Stimulated activated CD4-positive, alpha-beta T cell treated with anti-CD3 and anti-CD28 coated beads, TNF-alpha, amount 100 ng/mL, for 48 hours (primary cell): ENCODE measurements around the gene COX7A1.
"Not testable (repeated sequence)": the region's sequence is repeated elsewhere in the genome, so short reads cannot be mapped to it uniquely, and the experiment has no call there.

Experiments
- DNase-seq, 3 donors: peaks; one replicate each; pipeline ENCODE4 v3.0.0-alpha.2; 2020; ENCODE audit warnings: low read depth in 3 of 3

Gene COX7A1

GRCh38 chr19:36152352-36153091 lies at the start of gene COX7A1:
Gene COX7A1, minus strand, starts transcription at chr19:36152447. Its CDS starts 40 bp downstream, at chr19:36152407.
- DNase-seq, result no peak

DNA sequence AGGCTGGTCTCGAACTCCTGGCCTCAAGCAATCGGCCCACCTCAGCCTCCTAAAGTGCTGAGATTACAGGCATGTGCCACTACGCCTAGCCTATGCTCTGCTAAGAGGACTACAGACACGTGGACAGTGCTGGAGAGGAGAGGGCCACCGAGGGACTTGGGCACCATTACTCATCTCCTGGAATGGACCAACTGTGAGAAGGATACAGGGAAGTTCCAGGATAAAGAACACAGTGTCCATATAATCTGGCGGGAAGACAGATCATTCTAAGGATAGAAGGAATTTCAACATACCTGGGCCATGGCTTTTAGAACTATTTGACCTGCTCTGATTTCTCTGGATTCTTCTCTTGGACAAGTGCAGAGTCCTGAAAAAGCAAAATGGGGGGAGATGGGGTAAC lies 49.4 kb upstream of the COX7A1 start:
- no peak for DNase-seq

- DNase-seq, result no peak
Measured at GRCh38 chr19:36198119-36198518, 45.9 kb upstream of the COX7A1 start.

DNA sequence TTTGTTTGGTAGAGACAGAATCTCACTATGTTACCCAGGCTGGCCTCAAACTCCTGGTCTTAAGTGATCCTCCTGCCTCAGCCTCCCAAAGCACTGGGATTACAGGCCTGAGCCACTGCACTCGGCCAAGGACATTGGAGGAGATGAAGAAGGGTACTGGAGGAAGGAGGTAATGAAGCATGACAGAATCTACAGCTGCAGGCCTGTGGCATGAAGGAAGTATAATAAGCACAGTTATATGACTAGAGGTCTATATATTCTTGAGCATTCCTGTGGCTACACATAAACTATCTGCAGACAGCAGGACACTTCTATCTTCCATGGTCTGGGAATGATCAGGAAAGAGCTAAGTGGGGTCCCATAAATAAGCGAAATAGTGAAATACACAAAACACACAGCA lies 44.0 kb upstream of the COX7A1 start:
- no peak for DNase-seq

DNA sequence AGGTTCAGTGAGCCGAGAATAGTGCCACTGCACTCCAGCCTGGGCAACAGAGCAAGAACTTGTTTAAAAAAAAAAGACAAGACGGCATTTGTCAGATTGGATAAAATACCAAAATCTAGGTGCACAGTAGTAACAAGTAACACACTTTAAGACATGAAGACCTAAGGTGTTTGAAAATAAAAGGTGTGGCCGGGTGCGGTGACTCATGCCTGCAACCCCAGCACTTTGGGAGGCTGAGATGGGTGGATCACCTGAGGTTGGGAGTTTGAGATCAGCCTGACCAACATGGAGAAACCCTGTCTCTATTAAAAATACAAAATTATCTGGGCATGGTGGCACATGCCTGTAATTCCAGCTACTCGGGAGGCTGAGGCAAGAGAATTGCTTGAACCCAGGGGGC lies 34.5 kb upstream of the COX7A1 start:
- not testable (repeated sequence) for DNase-seq

DNA sequence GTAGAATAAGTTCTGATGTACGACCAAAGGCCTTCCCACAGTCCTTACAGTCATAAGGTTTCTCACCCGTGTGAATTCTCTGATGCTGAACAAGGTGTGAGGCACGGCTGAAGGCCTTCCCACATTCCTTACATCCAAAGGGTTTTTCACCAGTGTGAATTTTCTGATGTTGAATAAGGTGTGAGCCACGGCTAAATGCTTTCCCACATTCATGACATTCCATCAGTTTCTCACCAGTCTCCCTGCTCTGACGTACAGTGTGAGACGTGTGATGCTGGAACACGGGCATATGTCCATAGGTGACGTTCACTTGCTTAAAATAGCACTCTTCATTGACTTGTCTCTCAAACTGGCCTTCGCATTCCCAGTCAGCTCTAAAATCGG lies 31.0 kb upstream of the COX7A1 start:
- no peak for DNase-seq

DNA sequence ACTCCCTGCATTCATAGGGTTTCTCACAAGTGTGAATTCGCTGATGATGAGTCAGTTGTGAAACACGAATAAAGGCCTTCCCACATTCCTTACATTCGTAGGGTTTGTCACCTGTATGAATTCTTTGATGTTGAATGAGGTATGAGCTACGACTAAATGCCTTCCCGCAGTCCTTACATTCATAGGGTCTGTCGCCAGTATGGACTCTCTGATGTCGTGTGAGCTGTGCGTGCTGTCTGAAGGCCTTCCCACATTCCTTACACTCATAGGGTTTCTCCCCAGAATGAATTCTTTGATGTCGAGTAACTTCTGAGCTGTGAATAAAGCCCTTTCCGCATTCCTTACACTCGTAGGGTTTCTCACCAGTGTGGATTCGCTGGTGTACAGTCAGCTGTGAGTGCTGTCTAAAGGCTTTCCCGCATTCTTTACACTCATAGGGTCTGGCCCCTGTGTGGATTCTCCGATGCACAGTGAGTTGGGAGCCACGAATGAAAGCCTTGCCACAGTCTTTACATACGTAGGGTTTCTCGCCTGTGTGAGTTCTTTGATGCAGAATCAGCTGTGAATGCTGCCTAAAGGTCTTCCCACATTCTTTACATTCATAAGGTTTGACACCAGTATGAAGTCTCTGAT lies 30.5 kb upstream of the COX7A1 start:
- no peak for DNase-seq

DNA sequence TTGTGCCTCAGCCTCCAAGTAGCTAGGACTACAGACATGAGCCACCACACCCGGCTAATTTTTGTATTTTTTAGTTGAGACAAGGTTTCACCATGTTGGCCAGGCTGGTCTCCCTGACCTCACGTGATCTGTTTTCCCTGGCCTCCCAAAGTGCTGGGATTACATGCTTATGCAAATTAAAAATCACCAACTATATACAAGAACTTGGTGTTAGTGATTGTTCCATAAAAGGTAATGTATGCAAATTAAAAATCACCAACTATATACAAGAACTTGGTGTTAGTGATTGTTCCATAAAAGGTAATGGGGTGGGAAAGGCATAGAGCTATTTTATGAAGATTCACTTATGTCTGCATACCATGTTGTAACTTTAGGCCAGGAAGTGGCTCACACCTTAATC lies 26.8 kb upstream of the COX7A1 start:
- DNase-seq, result not testable (repeated sequence)

- DNase-seq, result not testable (repeated sequence)
Measured at GRCh38 chr19:36173846-36174245, 21.6 kb upstream of the COX7A1 start.

DNA sequence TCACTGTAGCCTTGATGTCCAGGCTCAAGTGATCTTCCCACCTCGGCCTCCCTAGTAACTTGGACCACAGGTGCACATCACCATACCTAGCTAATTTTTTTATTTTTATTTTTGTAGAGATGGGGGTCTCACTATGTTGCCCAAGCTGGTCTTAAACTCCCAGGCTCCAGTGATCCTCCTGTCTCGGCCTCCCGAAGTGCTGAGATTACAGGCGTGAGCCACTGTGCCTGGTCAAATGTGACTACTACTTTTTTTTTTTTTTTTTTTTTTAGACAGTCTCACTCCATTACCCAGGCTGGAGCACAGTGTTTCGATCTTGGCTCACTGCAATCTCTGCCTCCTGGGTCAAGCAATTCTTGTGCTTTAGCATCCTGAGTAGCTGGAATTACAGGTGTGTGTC lies 20.6 kb upstream of the COX7A1 start:
- no peak for DNase-seq

- DNase-seq, result no peak
Measured at GRCh38 chr19:36169084-36169760, 17.0 kb upstream of the COX7A1 start.

- no peak for DNase-seq
Measured at GRCh38 chr19:36163813-36164212, 11.6 kb upstream of the COX7A1 start.

DNA sequence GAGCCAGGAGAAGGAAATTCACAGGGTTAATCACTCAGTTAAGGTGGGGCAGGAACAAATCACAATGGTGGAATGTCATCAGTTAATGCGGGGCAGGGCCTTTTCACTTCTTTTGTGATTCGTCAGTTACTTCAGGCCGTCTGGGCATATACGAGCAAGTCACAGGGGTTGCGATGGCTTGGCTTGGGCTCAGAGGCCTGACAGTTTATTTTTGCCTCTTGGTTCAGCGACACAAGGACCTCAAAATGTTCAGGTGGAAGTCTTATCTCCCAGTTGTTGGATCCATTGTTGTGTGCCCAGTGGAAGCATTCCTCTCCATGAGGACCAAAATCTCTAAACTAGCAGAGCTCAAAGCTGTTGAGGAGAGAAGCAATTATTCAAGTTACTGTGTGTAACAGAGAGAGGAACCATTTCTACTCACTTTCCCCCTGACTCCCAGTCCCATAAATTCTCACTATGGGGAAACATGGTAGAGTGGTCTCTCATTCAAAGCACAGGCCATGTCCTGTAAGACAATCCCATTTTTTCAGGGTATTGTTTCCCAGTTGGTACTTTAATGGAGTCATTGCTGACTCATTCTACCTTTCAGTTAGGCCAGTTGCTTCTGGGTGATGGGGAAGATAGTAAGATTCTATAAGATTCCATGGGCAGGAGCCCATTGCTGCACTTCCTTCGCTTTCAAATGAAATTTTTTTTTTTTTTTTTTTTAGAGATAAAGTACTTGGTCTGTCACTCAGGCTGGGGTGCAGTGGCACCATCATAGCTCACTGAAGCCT lies 8.8 kb upstream of the COX7A1 start:
- no peak for DNase-seq

DNA sequence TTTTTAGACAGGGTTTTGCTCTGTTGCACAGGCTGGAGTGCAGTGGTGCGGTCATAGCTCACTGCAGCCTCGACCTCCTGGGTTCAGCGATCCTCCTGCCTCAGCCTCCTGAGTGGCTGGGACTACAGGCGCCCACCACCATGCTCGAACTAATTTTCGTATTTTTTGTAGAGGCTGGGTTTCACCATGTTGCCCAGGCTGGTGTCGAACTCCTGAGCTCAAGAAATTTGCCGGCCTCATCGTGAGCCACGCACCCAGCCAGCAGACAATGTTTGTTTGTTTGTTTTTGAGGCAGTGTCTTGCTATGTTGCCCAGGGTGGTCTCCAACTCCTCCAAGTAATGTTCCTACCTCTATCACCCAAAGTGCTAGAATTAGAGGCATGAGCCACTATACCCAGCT lies 879 bp upstream of the COX7A1 start:
- DNase-seq, result no peak

DNA sequence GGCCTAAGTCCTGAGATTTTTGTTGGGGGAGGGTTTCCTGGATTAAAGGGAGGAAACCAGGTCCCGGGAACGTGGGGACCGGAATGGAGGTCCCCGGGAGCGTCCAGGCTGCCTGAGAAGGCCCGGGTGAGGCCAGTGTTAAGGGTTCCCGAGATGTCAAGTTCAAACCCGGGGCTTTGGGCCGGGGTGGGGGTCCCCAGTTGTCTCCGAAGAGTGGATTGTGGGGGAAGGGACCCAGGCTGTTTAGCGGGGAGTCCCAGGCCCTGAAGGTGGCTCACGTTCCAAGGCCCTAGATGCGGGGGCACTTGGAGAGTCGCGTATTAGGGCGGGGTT lies 262 bp downstream of the COX7A1 start:
- no peak for DNase-seq

DNA sequence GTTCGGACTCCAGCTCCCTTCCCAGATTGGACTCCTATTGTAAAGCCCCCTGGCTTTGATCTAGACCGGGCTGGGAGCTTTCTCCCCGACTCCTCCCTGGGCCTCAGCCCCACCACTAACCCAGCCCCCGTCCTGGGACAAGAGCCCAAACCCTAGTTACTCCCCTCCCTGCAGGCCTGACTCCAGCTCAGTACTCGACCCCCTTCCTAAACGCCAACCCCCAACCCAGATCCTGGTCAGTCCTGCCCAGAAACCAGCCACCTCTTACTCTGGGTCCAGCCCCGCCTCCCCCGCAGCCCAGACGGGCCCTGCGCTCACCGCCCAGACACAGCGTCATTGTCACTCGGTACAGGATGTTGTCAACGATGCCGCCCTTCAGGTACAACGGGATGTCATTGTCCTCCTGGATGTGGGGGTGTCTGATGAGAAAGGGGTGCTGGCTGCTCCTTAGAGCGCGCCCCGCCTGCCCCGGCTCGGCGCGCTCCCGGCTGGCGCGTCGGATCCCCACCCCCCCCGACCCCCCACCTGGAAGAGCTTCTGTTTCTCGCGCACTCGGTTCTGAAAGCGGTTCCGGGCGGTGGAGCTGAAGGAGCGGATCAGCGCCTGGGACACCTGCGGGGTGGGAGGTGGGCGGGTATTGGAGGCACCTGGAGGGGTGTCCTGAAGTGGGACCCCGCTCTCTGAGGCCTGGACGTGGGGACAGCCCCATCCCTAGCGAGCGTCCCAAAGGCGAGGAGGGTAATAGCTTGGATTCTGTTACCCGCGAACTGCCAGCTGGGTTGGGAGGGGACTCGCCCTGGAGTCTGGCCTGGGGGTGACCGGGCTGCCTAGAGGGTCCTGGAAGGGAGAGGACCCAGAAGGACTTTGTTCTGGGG lies 866 bp downstream of the COX7A1 start:
- DNase-seq, result no peak

DNA sequence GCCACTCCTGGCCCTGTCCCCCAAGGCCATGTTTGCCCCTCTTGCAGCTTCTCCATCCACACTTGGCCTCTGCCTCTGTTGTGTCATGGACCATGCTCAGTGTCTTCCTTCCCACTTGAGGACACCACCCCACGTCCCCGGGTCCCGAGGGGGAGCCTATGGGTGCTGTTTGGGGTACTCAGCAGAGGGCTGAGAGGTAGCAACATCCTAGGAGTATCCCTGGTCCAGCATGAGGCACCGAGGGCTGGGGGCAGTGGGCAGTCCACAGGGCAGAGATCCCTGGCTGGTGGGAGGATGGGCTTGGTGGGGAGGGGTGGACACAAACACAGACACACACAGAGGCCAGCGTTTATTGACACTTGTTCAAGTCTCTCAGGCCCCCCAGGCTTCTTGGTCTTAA lies 1.7 kb downstream of the COX7A1 start:
- no peak for DNase-seq

GRCh38 chr19:36149673-36150406 lies 2.4 kb downstream of the COX7A1 start:
- DNase-seq, result no peak

GRCh38 chr19:36144624-36145023 lies 7.6 kb downstream of the COX7A1 start:
- DNase-seq, result no peak

- DNase-seq, result no peak
Measured at GRCh38 chr19:36142496-36142895, 9.8 kb downstream of the COX7A1 start.

- no peak for DNase-seq
Measured at GRCh38 chr19:36142046-36142445, 10.2 kb downstream of the COX7A1 start.
